ENCODE data around the gene AGER. TPM values are rescaled to one million over a fixed set of nuclear protein-coding genes. Genes with fewer than 3 reads are reported as not detected.
"Not testable (repeated sequence)": the region's sequence is repeated elsewhere in the genome, so short reads cannot be mapped to it uniquely, and the experiment has no call there.

AGER gene
- polyA plus RNA-seq, 4 donors, result 3.0 to 12.1 (median 9.2) TPM

GRCh38 chr6:32216998-32217397 is 32.9 kb upstream of the AGER start:
- no peak overlapping the region for H3K27ac ChIP-seq (ENCODE audit: low read depth in 1 of 3, low read length in 2 of 3)
- FAIRE-seq (no peak), DNase-seq (no peak)
- H3K4me3 ChIP-seq (ENCODE audit: low read depth in 1 of 3, low read length in 3 of 3), result no peak overlapping the region
- WGBS, 3 donors, result 85 to 91% (median 86%) methylated on average over 11 of the region's 11 CpGs
- peaks cover 0 to 2% (median 0%) of the 10 kb centered on the region in 3 donors for H3K27me3 ChIP-seq (ENCODE audit: control insufficient read depth in 3 of 3, insufficient read depth in 3 of 3, low read length in 3 of 3)
- no peaks in the 10 kb centered on the region for H3K4me1 ChIP-seq (ENCODE audit: control insufficient read depth in 3 of 3, insufficient read depth in 2 of 3, low read depth in 1 of 3, low read length in 2 of 3)
- H3K36me3 ChIP-seq (ENCODE audit: control insufficient read depth in 3 of 3, insufficient read depth in 2 of 3, low read depth in 1 of 3, low read length in 3 of 3), result no peaks in the 10 kb centered on the region
- H3K9me3 ChIP-seq (ENCODE audit: control insufficient read depth in 2 of 2, insufficient read depth in 1 of 2, low read depth in 1 of 2, low read length in 1 of 2), result no peaks in the 10 kb centered on the region

GRCh38 chr6:32216285-32216684 is 32.2 kb upstream of the AGER start:
- H3K36me3 ChIP-seq (ENCODE audit: control insufficient read depth in 3 of 3, insufficient read depth in 2 of 3, low read depth in 1 of 3, low read length in 3 of 3), result no peaks in the 10 kb centered on the region
- no peaks in the 10 kb centered on the region for H3K4me1 ChIP-seq (ENCODE audit: control insufficient read depth in 3 of 3, insufficient read depth in 2 of 3, low read depth in 1 of 3, low read length in 2 of 3)
- H3K4me3 ChIP-seq (ENCODE audit: low read depth in 1 of 3, low read length in 3 of 3), result no peak overlapping the region
- WGBS, 3 donors, result 77 to 81% (median 78%) methylated on average over 10 of the region's 10 CpGs
- H3K9me3 ChIP-seq (ENCODE audit: control insufficient read depth in 2 of 2, insufficient read depth in 1 of 2, low read depth in 1 of 2, low read length in 1 of 2), result no peaks in the 10 kb centered on the region
- H3K27me3 ChIP-seq (ENCODE audit: control insufficient read depth in 3 of 3, insufficient read depth in 3 of 3, low read length in 3 of 3), result peaks cover 0 to 2% (median 0%) of the 10 kb centered on the region in 3 donors
- no peak for DNase-seq
- FAIRE-seq, result no peak
- H3K27ac ChIP-seq (ENCODE audit: low read depth in 1 of 3, low read length in 2 of 3), result no peak overlapping the region

DNA sequence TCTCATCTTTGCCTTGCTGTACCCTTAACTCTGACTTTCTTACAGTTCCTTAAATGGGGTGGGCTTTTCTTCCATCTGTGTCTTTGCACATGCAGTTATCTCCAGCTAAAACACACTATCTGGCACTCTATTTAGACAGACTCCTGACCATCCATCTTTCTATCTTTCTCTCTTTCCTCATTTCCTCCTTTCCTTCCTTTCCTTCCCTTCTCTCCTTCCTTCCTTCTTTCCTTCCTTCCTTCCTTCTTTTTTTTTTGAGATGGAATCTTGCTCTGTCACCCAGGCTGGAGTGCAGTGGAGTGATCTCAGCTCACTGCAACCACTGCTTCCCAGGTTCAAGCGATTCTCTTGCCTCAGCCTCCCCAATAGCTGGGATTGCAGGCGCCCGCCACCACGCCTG is 31.6 kb upstream of the AGER start:
- FAIRE-seq (no peak), DNase-seq (no peak)
- H3K27ac ChIP-seq (ENCODE audit: low read depth in 1 of 3, low read length in 2 of 3), result no peak overlapping the region
- no peaks in the 10 kb centered on the region for H3K36me3 ChIP-seq (ENCODE audit: control insufficient read depth in 3 of 3, insufficient read depth in 2 of 3, low read depth in 1 of 3, low read length in 3 of 3)
- no peaks in the 10 kb centered on the region for H3K4me1 ChIP-seq (ENCODE audit: control insufficient read depth in 3 of 3, insufficient read depth in 2 of 3, low read depth in 1 of 3, low read length in 2 of 3)
- peaks cover 0 to 2% (median 0%) of the 10 kb centered on the region in 3 donors for H3K27me3 ChIP-seq (ENCODE audit: control insufficient read depth in 3 of 3, insufficient read depth in 3 of 3, low read length in 3 of 3)
- no peaks in the 10 kb centered on the region for H3K9me3 ChIP-seq (ENCODE audit: control insufficient read depth in 2 of 2, insufficient read depth in 1 of 2, low read depth in 1 of 2, low read length in 1 of 2)
- 95 to 99% (median 98%) methylated on average over 4 of the region's 4 CpGs for WGBS, 3 donors
- no peak overlapping the region for H3K4me3 ChIP-seq (ENCODE audit: low read depth in 1 of 3, low read length in 3 of 3)

DNA sequence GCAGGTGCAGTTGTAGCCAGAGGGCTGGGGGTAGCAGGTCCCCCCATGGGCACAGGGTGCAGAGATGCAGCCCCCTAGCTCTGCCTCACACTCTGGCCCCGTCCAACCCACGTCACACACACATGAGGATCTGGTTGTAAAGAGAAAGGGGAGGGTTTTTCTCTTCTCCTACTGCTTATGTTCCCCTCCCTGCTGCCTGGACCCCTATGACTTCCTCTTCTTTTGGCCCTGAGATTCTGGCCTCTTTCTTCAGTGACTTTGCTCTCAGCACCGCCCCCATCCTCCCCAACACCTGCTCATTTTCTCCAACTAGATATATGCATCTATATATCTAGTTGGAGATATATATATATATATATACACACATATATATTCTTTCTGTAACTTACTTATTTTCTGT is 30.1 kb upstream of the AGER start:
- no peak overlapping the region for H3K4me3 ChIP-seq (ENCODE audit: low read depth in 1 of 3, low read length in 3 of 3)
- H3K27ac ChIP-seq (ENCODE audit: low read depth in 1 of 3, low read length in 2 of 3), result no peak overlapping the region
- DNase-seq (no peak), FAIRE-seq (no peak)
- peaks cover 0 to 2% (median 0%) of the 10 kb centered on the region in 3 donors for H3K27me3 ChIP-seq (ENCODE audit: control insufficient read depth in 3 of 3, insufficient read depth in 3 of 3, low read length in 3 of 3)
- 81 to 92% (median 81%) methylated on average over 3 of the region's 3 CpGs for WGBS, 3 donors
- no peaks in the 10 kb centered on the region for H3K36me3 ChIP-seq (ENCODE audit: control insufficient read depth in 3 of 3, insufficient read depth in 2 of 3, low read depth in 1 of 3, low read length in 3 of 3)
- no peaks in the 10 kb centered on the region for H3K9me3 ChIP-seq (ENCODE audit: control insufficient read depth in 2 of 2, insufficient read depth in 1 of 2, low read depth in 1 of 2, low read length in 1 of 2)
- H3K4me1 ChIP-seq (ENCODE audit: control insufficient read depth in 3 of 3, insufficient read depth in 2 of 3, low read depth in 1 of 3, low read length in 2 of 3), result no peaks in the 10 kb centered on the region

GRCh38 chr6:32213649-32214048 is 29.6 kb upstream of the AGER start:
- Histone ChIP-seq H3K9me3 (ENCODE audit: control insufficient read depth in 2 of 2, insufficient read depth in 1 of 2, low read depth in 1 of 2, low read length in 1 of 2) (no peaks in the 10 kb centered on the region), H3K27me3 (ENCODE audit: control insufficient read depth in 3 of 3, insufficient read depth in 3 of 3, low read length in 3 of 3) (peaks cover 0 to 2% (median 0%) of the 10 kb centered on the region in 3 donors), H3K27ac (ENCODE audit: low read depth in 1 of 3, low read length in 2 of 3) (no peak overlapping the region), H3K36me3 (ENCODE audit: control insufficient read depth in 3 of 3, insufficient read depth in 2 of 3, low read depth in 1 of 3, low read length in 3 of 3) (no peaks in the 10 kb centered on the region), H3K4me3 (ENCODE audit: low read depth in 1 of 3, low read length in 3 of 3) (no peak overlapping the region), H3K4me1 (ENCODE audit: control insufficient read depth in 3 of 3, insufficient read depth in 2 of 3, low read depth in 1 of 3, low read length in 2 of 3) (no peaks in the 10 kb centered on the region)
- WGBS, 3 donors, result 86 to 93% (median 91%) methylated on average over 6 of the region's 6 CpGs
- no peak for DNase-seq
- FAIRE-seq, result no peak

DNA sequence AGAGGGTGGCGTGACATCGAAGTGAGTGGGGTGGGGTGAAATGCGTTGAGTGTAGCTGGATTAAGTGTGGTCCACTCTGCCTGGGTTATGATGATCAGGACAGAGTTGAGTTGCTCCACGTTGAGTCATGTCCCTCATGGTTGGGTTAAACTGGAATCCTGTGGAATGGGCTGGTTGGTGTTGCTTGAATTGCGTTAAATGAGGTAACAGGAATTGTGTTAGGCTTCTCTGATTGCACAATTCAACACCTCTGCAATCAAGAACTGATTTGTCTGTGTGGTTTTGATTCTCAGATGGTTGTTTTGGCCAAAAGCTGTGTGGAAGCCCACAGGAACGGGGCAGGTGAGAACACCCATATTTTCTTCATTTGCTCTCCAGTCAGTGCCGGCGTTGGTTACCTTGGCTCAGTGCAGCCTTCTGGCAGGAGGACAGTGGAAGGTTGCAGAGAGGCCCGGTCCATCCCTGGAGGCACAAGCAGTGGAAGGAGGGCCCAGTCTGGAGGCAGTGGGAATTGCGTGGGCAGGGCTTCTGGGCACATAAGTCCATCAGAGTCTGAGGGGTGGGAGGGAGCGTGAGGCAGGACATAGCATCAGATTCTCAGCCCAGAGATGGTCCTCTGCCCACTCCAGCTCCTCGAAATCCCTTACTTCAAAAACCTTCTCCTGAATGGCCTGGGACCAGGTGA is 28.2 kb upstream of the AGER start:
- no peak overlapping the region for H3K4me3 ChIP-seq (ENCODE audit: low read depth in 1 of 3, low read length in 3 of 3)
- DNase-seq, result no peak
- H3K27ac ChIP-seq (ENCODE audit: low read depth in 1 of 3, low read length in 2 of 3), result no peak overlapping the region
- no peaks in the 10 kb centered on the region for H3K27me3 ChIP-seq (ENCODE audit: control insufficient read depth in 3 of 3, insufficient read depth in 3 of 3, low read length in 3 of 3)
- 76 to 88% (median 85%) methylated on average over 12 of the region's 12 CpGs for WGBS, 3 donors
- no peaks in the 10 kb centered on the region for H3K9me3 ChIP-seq (ENCODE audit: control insufficient read depth in 2 of 2, insufficient read depth in 1 of 2, low read depth in 1 of 2, low read length in 1 of 2)
- FAIRE-seq, result no peak
- H3K4me1 ChIP-seq (ENCODE audit: control insufficient read depth in 3 of 3, insufficient read depth in 2 of 3, low read depth in 1 of 3, low read length in 2 of 3), result no peaks in the 10 kb centered on the region
- H3K36me3 ChIP-seq (ENCODE audit: control insufficient read depth in 3 of 3, insufficient read depth in 2 of 3, low read depth in 1 of 3, low read length in 3 of 3), result no peaks in the 10 kb centered on the region

DNA sequence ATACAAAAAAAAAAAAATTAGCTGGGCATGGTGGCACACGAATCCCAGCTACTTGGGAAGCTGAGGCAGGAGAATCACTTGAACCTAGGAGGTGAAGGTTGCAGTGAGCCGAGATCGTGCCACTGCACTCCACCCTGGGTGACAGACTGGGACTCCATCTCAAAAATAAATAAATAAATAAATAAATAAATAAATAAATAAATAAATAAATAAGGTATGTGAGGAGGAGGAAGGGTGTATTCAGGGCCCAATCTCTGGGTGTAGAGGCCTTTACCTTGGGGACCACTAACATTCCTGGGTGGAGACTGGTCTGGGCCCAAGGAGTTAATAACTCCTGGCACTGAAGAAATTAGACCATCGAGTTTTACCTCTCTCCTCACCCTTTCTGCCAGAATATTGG is 27.4 kb upstream of the AGER start:
- WGBS, 3 donors, result 84 to 85% (median 84%) methylated on average over 4 of the region's 4 CpGs
- not testable (repeated sequence) for H3K9me3 ChIP-seq (ENCODE audit: control insufficient read depth in 2 of 2, insufficient read depth in 1 of 2, low read depth in 1 of 2, low read length in 1 of 2); FAIRE-seq; H3K36me3 ChIP-seq (ENCODE audit: control insufficient read depth in 3 of 3, insufficient read depth in 2 of 3, low read depth in 1 of 3, low read length in 3 of 3); H3K27me3 ChIP-seq (ENCODE audit: control insufficient read depth in 3 of 3, insufficient read depth in 3 of 3, low read length in 3 of 3); H3K4me1 ChIP-seq (ENCODE audit: control insufficient read depth in 3 of 3, insufficient read depth in 2 of 3, low read depth in 1 of 3, low read length in 2 of 3); DNase-seq; H3K27ac ChIP-seq (ENCODE audit: low read depth in 1 of 3, low read length in 2 of 3); H3K4me3 ChIP-seq (ENCODE audit: low read depth in 1 of 3, low read length in 3 of 3)

GRCh38 chr6:32210191-32210601 is 26.1 kb upstream of the AGER start:
- Histone ChIP-seq H3K36me3 (ENCODE audit: control insufficient read depth in 3 of 3, insufficient read depth in 2 of 3, low read depth in 1 of 3, low read length in 3 of 3) (no peaks in the 10 kb centered on the region), H3K4me3 (ENCODE audit: low read depth in 1 of 3, low read length in 3 of 3) (no peak overlapping the region), H3K27me3 (ENCODE audit: control insufficient read depth in 3 of 3, insufficient read depth in 3 of 3, low read length in 3 of 3) (no peaks in the 10 kb centered on the region), H3K4me1 (ENCODE audit: control insufficient read depth in 3 of 3, insufficient read depth in 2 of 3, low read depth in 1 of 3, low read length in 2 of 3) (no peaks in the 10 kb centered on the region), H3K9me3 (ENCODE audit: control insufficient read depth in 2 of 2, insufficient read depth in 1 of 2, low read depth in 1 of 2, low read length in 1 of 2) (no peaks in the 10 kb centered on the region), H3K27ac (ENCODE audit: low read depth in 1 of 3, low read length in 2 of 3) (no peak overlapping the region)
- no peak for DNase-seq
- no peak for FAIRE-seq
- WGBS, 3 donors, result 69 to 81% (median 80%) methylated on average over 5 of the region's 5 CpGs

GRCh38 chr6:32208996-32209395 is 24.9 kb upstream of the AGER start:
- H3K9me3 ChIP-seq (ENCODE audit: control insufficient read depth in 2 of 2, insufficient read depth in 1 of 2, low read depth in 1 of 2, low read length in 1 of 2), result no peaks in the 10 kb centered on the region
- H3K4me3 ChIP-seq (ENCODE audit: low read depth in 1 of 3, low read length in 3 of 3), result no peak overlapping the region
- FAIRE-seq (no peak), DNase-seq (no peak)
- H3K27me3 ChIP-seq (ENCODE audit: control insufficient read depth in 3 of 3, insufficient read depth in 3 of 3, low read length in 3 of 3), result no peaks in the 10 kb centered on the region
- H3K4me1 ChIP-seq (ENCODE audit: control insufficient read depth in 3 of 3, insufficient read depth in 2 of 3, low read depth in 1 of 3, low read length in 2 of 3), result no peaks in the 10 kb centered on the region
- WGBS, 3 donors, result 73 to 85% (median 74%) methylated on average over 1 of the region's 1 CpG
- H3K36me3 ChIP-seq (ENCODE audit: control insufficient read depth in 3 of 3, insufficient read depth in 2 of 3, low read depth in 1 of 3, low read length in 3 of 3), result no peaks in the 10 kb centered on the region
- no peak overlapping the region for H3K27ac ChIP-seq (ENCODE audit: low read depth in 1 of 3, low read length in 2 of 3)

Measured in small intestine (tissue), 7 donors.